SU-DHL-6 (cell line): ENCODE data around the gene NFAT5.

ENCODE experiments used
- H2AFZ ChIP-seq: fragments of 200-600 bp; sonication (generic); 2 replicates; pipeline ENCODE4 v1.6.1; 2014; ENCODE audit warnings: low read depth, mild to moderate bottlenecking, moderate library complexity, mixed read lengths, antibody characterized with exemption, low read length; ENCODE audit not compliant: severe bottlenecking
- H3F3A ChIP-seq: fragments of 200-600 bp; shearing (Covaris generic); 2 replicates; pipeline ENCODE4 v1.6.0; 2016; ENCODE audit warnings: antibody characterized with exemption, mild to moderate bottlenecking; ENCODE audit not compliant: insufficient read depth
- H3K27ac ChIP-seq: fragments of 200-600 bp; sonication (generic); 2 replicates; pipeline ENCODE4 v1.5.1; 2016; ENCODE audit warnings: low read depth, mild to moderate bottlenecking, low read length, moderate library complexity, mixed read lengths
- H3K27me3 ChIP-seq: fragments of 200-600 bp; sonication (generic), shearing (Covaris generic); 2 replicates; pipeline ENCODE4 v1.6.0; 2014; ENCODE audit warnings: mild to moderate bottlenecking, low read length
- H3K36me3 ChIP-seq: fragments of 200-600 bp; sonication (generic); 2 replicates; pipeline ENCODE4 v1.6.1; 2014; ENCODE audit warnings: mild to moderate bottlenecking, low read length, mixed read lengths
- H3K4me2 ChIP-seq: fragments of 300-600, 200-600 bp; shearing (Covaris generic), sonication (generic); 2 replicates; pipeline ENCODE4 v1.6.0; 2014; ENCODE audit warnings: low read length, low read depth, mild to moderate bottlenecking; ENCODE audit not compliant: poor library complexity, severe bottlenecking
- H3K4me3 ChIP-seq: fragments of 200-600 bp; sonication (generic); 2 replicates; pipeline ENCODE4 v1.5.1; 2014; ENCODE audit warnings: antibody characterized with exemption, low read length, mild to moderate bottlenecking, mixed read lengths; ENCODE audit not compliant: insufficient read depth, poor library complexity, severe bottlenecking
- H3K79me2 ChIP-seq: fragments of 200-600 bp; sonication (generic); 2 replicates; pipeline ENCODE4 v1.6.1; 2014; ENCODE audit warnings: mild to moderate bottlenecking, low read length, moderate library complexity; ENCODE audit not compliant: insufficient read depth
- H3K9ac ChIP-seq: fragments of 200-600 bp; sonication (generic); 2 replicates; pipeline ENCODE4 v1.7.0; 2014; ENCODE audit warnings: mild to moderate bottlenecking, low read length
- H3K9me2 ChIP-seq: fragments of 200-600 bp; sonication (generic); replicated peaks from 2 replicates; pipeline ENCODE4 v1.6.1; 2014; ENCODE audit warnings: low read length; ENCODE audit not compliant: insufficient read depth
- H3K9me3 ChIP-seq: fragments of 200-600 bp; sonication (generic); 2 replicates; pipeline ENCODE4 v1.6.1; 2014; ENCODE audit warnings: low read length, mixed read lengths; ENCODE audit not compliant: insufficient read depth
- H4K20me1 ChIP-seq: fragments of 200-600 bp; sonication (generic); 2 replicates; pipeline ENCODE4 v1.6.1; 2014; ENCODE audit warnings: low read depth, mild to moderate bottlenecking, antibody characterized with exemption, low read length, moderate library complexity, mixed read lengths
- CTCF ChIP-seq: fragments of 200-600 bp; sonication (generic); IDR thresholded peaks from one replicate; pipeline ENCODE4 v1.5.1; 2017; ENCODE audit warnings: antibody characterized with exemption, mild to moderate bottlenecking, low read length, moderate library complexity; ENCODE audit not compliant: insufficient read depth, poor library complexity, severe bottlenecking
- EZH2phosphoT487 ChIP-seq: fragments of 200-600 bp; sonication (generic), shearing (Covaris generic); conservative IDR thresholded peaks from 2 replicates; pipeline ENCODE4 v1.6.1; 2018; ENCODE audit warnings: mild to moderate bottlenecking, antibody characterized with exemption, low read length, moderate library complexity, mixed read lengths

The NFAT5 gene

GRCh38 chr16:69712914-69713581, 147.3 kb downstream of the NFAT5 start:
- Histone ChIP-seq H3K9me3 (no peaks in the 10 kb centered on the region), H3K9ac (no peak overlapping the region), H3K27ac (no peak overlapping the region), H3K4me2 (no peak overlapping the region), H3K9me2 (no peaks in the 10 kb centered on the region), H2AFZ (no peak overlapping the region), H4K20me1 (no peaks in the 10 kb centered on the region), H3K4me3 (no peak overlapping the region), H3K36me3 (no peaks in the 10 kb centered on the region), H3F3A (no peaks in the 10 kb centered on the region), H3K27me3 (no peaks in the 10 kb centered on the region), H3K79me2 (no peaks in the 10 kb centered on the region)
- TF ChIP-seq CTCF (no peak), EZH2phosphoT487 (no peak)

- Histone ChIP-seq H3K36me3 (no peaks in the 10 kb centered on the region), H3K9me3 (no peaks in the 10 kb centered on the region), H3K27ac (no peak overlapping the region), H3K27me3 (no peaks in the 10 kb centered on the region), H3K9ac (no peak overlapping the region), H4K20me1 (no peaks in the 10 kb centered on the region), H3K4me3 (no peak overlapping the region), H3F3A (no peaks in the 10 kb centered on the region), H3K4me2 (no peak overlapping the region), H3K79me2 (no peaks in the 10 kb centered on the region), H3K9me2 (no peaks in the 10 kb centered on the region), H2AFZ (no peak overlapping the region)
- TF ChIP-seq EZH2phosphoT487 (no peak), CTCF (no peak)
Measured at GRCh38 chr16:69717066-69717465, 151.3 kb downstream of the NFAT5 start.

GRCh38 chr16:69718111-69718764, 152.5 kb downstream of the NFAT5 start:
- Histone ChIP-seq H3K79me2 (no peaks in the 10 kb centered on the region), H3K36me3 (no peaks in the 10 kb centered on the region), H3K4me2 (no peak overlapping the region), H3K9me3 (no peaks in the 10 kb centered on the region), H3K27ac (no peak overlapping the region), H3K9ac (no peak overlapping the region), H3K9me2 (no peaks in the 10 kb centered on the region), H4K20me1 (no peaks in the 10 kb centered on the region), H3F3A (no peaks in the 10 kb centered on the region), H3K27me3 (no peaks in the 10 kb centered on the region), H2AFZ (no peak overlapping the region), H3K4me3 (no peak overlapping the region)
- TF ChIP-seq EZH2phosphoT487 (no peak), CTCF (no peak)
